Immature natural killer cell (primary cell): ENCODE measurements around the gene C1QTNF3. TPM values are rescaled to one million over a fixed set of nuclear protein-coding genes. Genes with fewer than 3 reads are reported as not detected.
"Not testable (repeated sequence)": the region's sequence is repeated elsewhere in the genome, so short reads cannot be mapped to it uniquely, and the experiment has no call there.

ENCODE experiments used
- DNase-seq, 3 donors: peaks; one replicate each; pipeline ENCODE4 v3.0.0; 2022; ENCODE audit warnings: mixed read lengths in 1 of 3
- H3K27ac Mint-ChIP-seq, 6 donors: one replicate each; pipeline ENCODE4 v1.8.0; 2020; ENCODE audit warnings: mixed read lengths in 6 of 6, mild to moderate bottlenecking in 5 of 6, inconsistent platforms in 4 of 6, moderate library complexity in 3 of 6
- H3K27me3 Mint-ChIP-seq, 3 donors: one replicate each; pipeline ENCODE4 v1.8.0; 2020 to 2021; ENCODE audit warnings: low read depth in 3 of 3, mild to moderate bottlenecking in 3 of 3, mixed read lengths in 3 of 3, moderate library complexity in 3 of 3, inconsistent platforms in 1 of 3
- H3K36me3 Mint-ChIP-seq, 3 donors: one replicate each; pipeline ENCODE4 v1.8.0; 2020; ENCODE audit warnings: mixed read lengths in 3 of 3, inconsistent platforms in 2 of 3, mild to moderate bottlenecking in 2 of 3
- H3K4me1 Mint-ChIP-seq, 2 donors: one replicate each; pipeline ENCODE4 v1.8.0; 2020; ENCODE audit warnings: inconsistent platforms in 2 of 2, mild to moderate bottlenecking in 2 of 2, mixed read lengths in 2 of 2, moderate library complexity in 1 of 2
- H3K4me3 Mint-ChIP-seq, 5 donors: one replicate each; pipeline ENCODE4 v1.8.0; 2020; ENCODE audit warnings: mild to moderate bottlenecking in 5 of 5, mixed read lengths in 5 of 5, inconsistent platforms in 3 of 5, moderate library complexity in 3 of 5
- H3K9me3 Mint-ChIP-seq, 6 donors: one replicate each; pipeline ENCODE4 v1.8.0; 2020; ENCODE audit warnings: mild to moderate bottlenecking in 6 of 6, mixed read lengths in 6 of 6, inconsistent platforms in 4 of 6, moderate library complexity in 3 of 6
- polyA plus RNA-seq, 3 donors: library from polyadenylated mRNA; unstranded; fragments of 300-500 nt; fragmentation: Illumina TruSeq; gene quantifications; one replicate each; pipeline ENCODE4 v1.2.3, GENCODE V29; 2021

C1QTNF3 gene
- polyA plus RNA-seq, 3 donors from 2014 or later = 0.27 to 0.82 TPM; not detected in 1

- H3K27ac Mint-ChIP-seq = peak overlapping the region in 2 of 6 donors; percentile 11 to 91
- H3K27me3 Mint-ChIP-seq = peaks cover 3 to 16% (median 7%) of the 10 kb centered on the region in 3 donors
- DNase-seq, H3K36me3 Mint-ChIP-seq, H3K9me3 Mint-ChIP-seq, H3K4me3 Mint-ChIP-seq: not testable (repeated sequence)
- peaks cover 28 to 33% of the 10 kb centered on the region in 2 donors for H3K4me1 Mint-ChIP-seq
Measured at GRCh38 chr5:34010146-34010545, 32.9 kb downstream of the C1QTNF3 start.

GRCh38 chr5:34009610-34010009 is 33.4 kb downstream of the C1QTNF3 start:
- Mint-ChIP-seq H3K4me1 (peaks cover 29 to 33% of the 10 kb centered on the region in 2 donors), H3K27me3 (peaks cover 3 to 16% (median 7%) of the 10 kb centered on the region in 3 donors), H3K4me3 (peak overlapping the region in 2 of 5 donors; percentile 91 to 98), H3K36me3 (peaks cover 0 to 11% (median 2%) of the 10 kb centered on the region in 3 donors), H3K9me3 (no peaks in the 10 kb centered on the region), H3K27ac (peak overlapping the region in 1 of 6 donors; percentile 91)
- DNase-seq = no peak

- Mint-ChIP-seq H3K4me1 (peaks cover 29 to 33% of the 10 kb centered on the region in 2 donors), H3K27ac (peak overlapping the region; percentile 91 to 96 (median 95)), H3K27me3 (peaks cover 3 to 16% (median 7%) of the 10 kb centered on the region in 3 donors), H3K4me3 (peak overlapping the region; percentile 91 to 98 (median 95)), H3K36me3 (peaks cover 3 to 19% (median 10%) of the 10 kb centered on the region in 3 donors), H3K9me3 (no peaks in the 10 kb centered on the region)
- no peak for DNase-seq
Measured at GRCh38 chr5:34008802-34009201, 34.2 kb downstream of the C1QTNF3 start.

GRCh38 chr5:34007621-34008600 is 35.1 kb downstream of the C1QTNF3 start, which contains the start of gene AMACR:
Gene AMACR, minus strand, starts transcription at chr5:34008050. Its CDS starts 31 bp downstream, at chr5:34008019.
- peak within 1 kb of the TSS; percentile 91 to 98 (median 95) for H3K4me3 Mint-ChIP-seq
- H3K4me1 Mint-ChIP-seq = peaks cover 29 to 33% of the 10 kb centered on the region in 2 donors
- H3K9me3 Mint-ChIP-seq = no peaks in the 10 kb centered on the region
- H3K27me3 Mint-ChIP-seq = peaks cover 3 to 16% (median 7%) of the 10 kb centered on the region in 3 donors
- H3K27ac Mint-ChIP-seq = peak within 1 kb of the TSS; percentile 91 to 96 (median 95)
- DNase-seq = peak; percentile 83 to 89 (median 84)
- peaks cover 11 to 28% (median 19%) of the 10 kb centered on the region in 3 donors for H3K36me3 Mint-ChIP-seq

GRCh38 chr5:34007201-34007620 is 35.8 kb downstream of the C1QTNF3 start:
- peaks cover 3 to 16% (median 7%) of the 10 kb centered on the region in 3 donors for H3K27me3 Mint-ChIP-seq
- H3K36me3 Mint-ChIP-seq = peaks cover 12 to 28% (median 19%) of the 10 kb centered on the region in 3 donors
- H3K9me3 Mint-ChIP-seq = no peaks in the 10 kb centered on the region
- peaks cover 29 to 33% of the 10 kb centered on the region in 2 donors for H3K4me1 Mint-ChIP-seq
- peak overlapping the region; percentile 91 to 95 (median 94) for H3K27ac Mint-ChIP-seq
- H3K4me3 Mint-ChIP-seq = peak overlapping the region; percentile 91 to 98 (median 95)
- no peak for DNase-seq

- H3K9me3 Mint-ChIP-seq = no peaks in the 10 kb centered on the region
- H3K36me3 Mint-ChIP-seq = peaks cover 12 to 32% (median 19%) of the 10 kb centered on the region in 3 donors
- DNase-seq = no peak
- peak overlapping the region in 4 of 6 donors; percentile 5 to 43 (median 26) for H3K27ac Mint-ChIP-seq
- H3K27me3 Mint-ChIP-seq = peaks cover 3 to 14% (median 7%) of the 10 kb centered on the region in 3 donors
- H3K4me3 Mint-ChIP-seq = peak overlapping the region in 2 of 5 donors; percentile 42 to 92
- H3K4me1 Mint-ChIP-seq = peaks cover 29 to 33% of the 10 kb centered on the region in 2 donors
Measured at GRCh38 chr5:34005681-34006080, 37.3 kb downstream of the C1QTNF3 start.

- Mint-ChIP-seq H3K4me3 (no peak overlapping the region), H3K4me1 (peaks cover 29 to 33% of the 10 kb centered on the region in 2 donors), H3K27me3 (peaks cover 3 to 14% (median 7%) of the 10 kb centered on the region in 3 donors), H3K36me3 (peaks cover 12 to 32% (median 19%) of the 10 kb centered on the region in 3 donors), H3K9me3 (no peaks in the 10 kb centered on the region), H3K27ac (peak overlapping the region in 1 of 6 donors; percentile 22)
- no peak for DNase-seq
Measured at GRCh38 chr5:34005211-34005610, 37.8 kb downstream of the C1QTNF3 start.

GRCh38 chr5:34003941-34004340 is 39.1 kb downstream of the C1QTNF3 start:
- no peak overlapping the region for H3K27ac Mint-ChIP-seq
- H3K4me1 Mint-ChIP-seq = peaks cover 22 to 27% of the 10 kb centered on the region in 2 donors
- no peak for DNase-seq
- H3K36me3 Mint-ChIP-seq = peaks cover 12 to 37% (median 19%) of the 10 kb centered on the region in 3 donors
- no peaks in the 10 kb centered on the region for H3K9me3 Mint-ChIP-seq
- no peak overlapping the region for H3K4me3 Mint-ChIP-seq
- H3K27me3 Mint-ChIP-seq = peaks cover 3 to 14% (median 7%) of the 10 kb centered on the region in 3 donors

- Mint-ChIP-seq H3K27ac (no peak overlapping the region), H3K4me1 (peaks cover 15 to 19% of the 10 kb centered on the region in 2 donors), H3K36me3 (peaks cover 12 to 49% (median 19%) of the 10 kb centered on the region in 3 donors), H3K27me3 (peaks cover 2 to 7% (median 3%) of the 10 kb centered on the region in 3 donors), H3K4me3 (no peak overlapping the region), H3K9me3 (no peaks in the 10 kb centered on the region)
- no peak for DNase-seq
Measured at GRCh38 chr5:34002629-34003328, 40.2 kb downstream of the C1QTNF3 start.

- H3K27me3 Mint-ChIP-seq = no peaks in the 10 kb centered on the region
- no peak overlapping the region for H3K4me3 Mint-ChIP-seq
- no peak overlapping the region for H3K27ac Mint-ChIP-seq
- DNase-seq = no peak
- no peaks in the 10 kb centered on the region for H3K9me3 Mint-ChIP-seq
- peaks cover 8 to 16% of the 10 kb centered on the region in 2 donors for H3K4me1 Mint-ChIP-seq
- peaks cover 19 to 56% (median 25%) of the 10 kb centered on the region in 3 donors for H3K36me3 Mint-ChIP-seq
Measured at GRCh38 chr5:34001241-34001841, 41.7 kb downstream of the C1QTNF3 start.

- no peak overlapping the region for H3K27ac Mint-ChIP-seq
- no peaks in the 10 kb centered on the region for H3K9me3 Mint-ChIP-seq
- no peak for DNase-seq
- H3K36me3 Mint-ChIP-seq = peaks cover 22 to 54% (median 25%) of the 10 kb centered on the region in 3 donors
- no peaks in the 10 kb centered on the region for H3K27me3 Mint-ChIP-seq
- no peak overlapping the region for H3K4me3 Mint-ChIP-seq
- peaks cover 4 to 7% of the 10 kb centered on the region in 2 donors for H3K4me1 Mint-ChIP-seq
Measured at GRCh38 chr5:33999978-34000377, 43.0 kb downstream of the C1QTNF3 start.

GRCh38 chr5:33997331-33997983 is 45.6 kb downstream of the C1QTNF3 start:
- no peaks in the 10 kb centered on the region for H3K9me3 Mint-ChIP-seq
- peaks cover 0 to 4% (median 0%) of the 10 kb centered on the region in 3 donors for H3K27me3 Mint-ChIP-seq
- peaks cover 4 to 7% of the 10 kb centered on the region in 2 donors for H3K4me1 Mint-ChIP-seq
- DNase-seq = peak; percentile 31 to 44 (median 39)
- no peak overlapping the region for H3K4me3 Mint-ChIP-seq
- peaks cover 10 to 41% (median 19%) of the 10 kb centered on the region in 3 donors for H3K36me3 Mint-ChIP-seq
- H3K27ac Mint-ChIP-seq = peak overlapping the region in 5 of 6 donors; percentile 2 to 87 (median 59)
